ENCODE data around the gene TOMM40. TPM values are rescaled to one million over a fixed set of nuclear protein-coding genes. Genes with fewer than 3 reads are reported as not detected.
A peak's percentile ranks its signal among the peaks of the same experiment; 100 is the strongest.
"Not testable (repeated sequence)": the region's sequence is repeated elsewhere in the genome, so short reads cannot be mapped to it uniquely, and the experiment has no call there.

Gene TOMM40
- total RNA-seq, 1 donor from 2014 or later: 31.5 TPM

DNA sequence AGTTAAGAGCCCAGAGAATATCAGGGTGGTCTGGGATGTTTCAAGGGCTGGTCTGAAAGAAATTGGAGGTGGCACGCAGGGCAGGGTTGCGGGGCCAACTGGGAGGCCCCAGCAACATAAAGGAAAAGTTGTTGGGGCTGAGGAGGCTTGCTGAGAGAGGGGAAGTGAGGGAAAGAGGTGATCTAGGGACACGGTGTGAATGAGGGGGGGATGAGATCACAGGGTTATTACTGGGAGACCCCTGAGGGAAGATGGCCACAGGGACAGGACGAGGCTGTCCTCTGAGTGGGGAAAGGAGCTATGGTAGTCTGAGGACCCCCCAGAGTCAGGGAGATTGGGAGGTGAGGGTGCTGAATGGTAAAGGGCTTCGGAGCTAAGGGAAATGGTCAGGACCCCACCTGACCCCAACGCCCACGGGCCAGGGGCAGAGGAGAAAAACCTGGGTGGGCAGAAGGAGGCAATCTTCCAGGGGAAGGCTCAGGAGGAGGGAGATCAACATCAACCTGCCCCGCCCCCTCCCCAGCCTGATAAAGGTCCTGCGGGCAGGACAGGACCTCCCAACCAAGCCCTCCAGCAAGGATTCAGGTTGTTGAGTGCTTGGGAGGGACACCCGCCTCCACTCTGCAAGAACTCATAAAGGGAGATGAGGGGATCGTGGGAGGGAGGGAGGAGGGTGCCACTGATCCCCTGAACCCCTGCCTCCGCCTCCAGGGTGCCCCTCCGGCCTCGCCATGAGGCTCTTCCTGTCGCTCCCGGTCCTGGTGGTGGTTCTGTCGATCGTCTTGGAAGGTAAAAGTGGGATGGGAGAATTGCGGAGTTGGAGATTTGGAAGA, 35.4 kb downstream of the TOMM40 start:
- not testable (repeated sequence) for DNase-seq (ENCODE audit: low read depth in 2 of 2)

DNA sequence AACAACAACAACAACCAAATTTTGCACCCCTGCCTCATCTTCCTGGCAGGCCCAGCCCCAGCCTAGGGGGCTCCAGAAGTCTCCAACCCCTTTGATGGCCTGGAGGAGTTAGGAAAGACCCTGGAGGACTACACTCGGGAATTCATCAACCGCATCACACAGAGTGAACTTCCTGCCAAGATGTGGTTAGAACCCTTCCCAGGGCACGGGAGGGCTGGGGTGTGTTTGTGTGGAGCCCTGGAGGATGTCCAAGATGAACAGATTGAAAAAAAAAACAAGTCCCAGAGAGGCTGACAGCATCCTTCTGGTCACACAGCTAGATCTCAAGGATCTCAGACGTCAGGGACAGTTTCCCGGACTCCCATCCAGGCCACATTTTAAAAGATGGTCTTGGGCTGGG, 36.7 kb downstream of the TOMM40 start:
- DNase-seq (ENCODE audit: low read depth in 2 of 2): no peak

DNA sequence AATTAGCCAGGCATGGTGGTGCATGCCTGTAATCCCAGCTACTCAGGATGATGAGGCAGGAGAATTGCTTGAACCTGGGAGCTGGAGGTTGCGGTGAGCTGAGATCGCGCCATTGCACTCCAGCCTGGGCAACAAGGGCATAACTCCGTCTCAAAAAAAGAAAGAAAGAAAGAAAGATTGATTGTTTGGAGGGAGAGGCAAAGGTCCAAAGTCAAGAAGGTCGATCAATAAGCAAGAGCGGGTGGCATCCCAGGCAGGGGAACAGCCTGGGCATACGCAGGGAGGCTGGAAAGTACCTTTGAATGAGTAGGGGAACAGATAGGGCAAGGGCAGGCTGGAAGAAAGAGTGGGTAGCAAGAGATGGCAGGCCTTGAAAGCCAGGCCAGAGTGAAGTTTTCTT, 39.0 kb downstream of the TOMM40 start:
- DNase-seq (ENCODE audit: low read depth in 2 of 2): no peak

DNA sequence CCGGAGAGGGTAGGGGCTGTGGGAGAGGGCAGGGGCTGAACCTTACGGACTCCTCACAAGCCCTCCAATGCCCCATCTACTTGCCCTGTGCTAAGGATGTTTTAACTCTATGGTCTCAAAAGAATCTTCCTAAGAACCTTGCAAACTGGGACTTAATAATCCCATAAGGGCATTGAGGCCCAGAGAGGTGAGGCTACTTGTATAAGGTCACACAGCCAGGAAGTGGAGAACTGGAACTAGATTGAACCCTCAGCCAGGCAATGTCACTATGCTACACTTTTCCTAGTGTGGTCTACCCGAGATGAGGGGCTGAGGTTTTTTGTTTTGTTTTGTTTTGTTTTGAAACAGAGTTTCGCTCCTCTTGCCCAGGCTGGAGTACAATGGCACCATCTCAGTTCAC, 40.5 kb downstream of the TOMM40 start:
- DNase-seq (ENCODE audit: low read depth in 2 of 2): no peak

DNA sequence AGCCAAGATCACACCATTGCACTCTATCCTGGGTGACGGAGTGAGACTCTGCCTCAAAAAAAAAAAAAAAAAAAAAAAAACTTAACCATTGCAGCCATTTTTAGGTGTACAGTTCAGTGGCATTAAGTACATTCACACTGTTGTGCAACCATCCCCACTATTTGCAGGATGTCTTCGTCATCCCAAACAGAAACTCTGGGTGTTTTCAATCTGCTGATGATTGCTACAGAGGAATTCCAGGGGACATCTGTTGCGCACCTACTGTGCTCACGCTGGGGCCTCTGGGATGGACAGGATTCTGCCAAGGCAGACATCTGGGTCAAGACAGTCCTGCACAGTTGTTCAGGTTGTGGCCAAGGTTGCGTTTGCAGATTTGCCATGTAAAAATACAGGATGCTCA, 48.6 kb downstream of the TOMM40 start:
- DNase-seq (ENCODE audit: low read depth in 2 of 2): no peak

DNA sequence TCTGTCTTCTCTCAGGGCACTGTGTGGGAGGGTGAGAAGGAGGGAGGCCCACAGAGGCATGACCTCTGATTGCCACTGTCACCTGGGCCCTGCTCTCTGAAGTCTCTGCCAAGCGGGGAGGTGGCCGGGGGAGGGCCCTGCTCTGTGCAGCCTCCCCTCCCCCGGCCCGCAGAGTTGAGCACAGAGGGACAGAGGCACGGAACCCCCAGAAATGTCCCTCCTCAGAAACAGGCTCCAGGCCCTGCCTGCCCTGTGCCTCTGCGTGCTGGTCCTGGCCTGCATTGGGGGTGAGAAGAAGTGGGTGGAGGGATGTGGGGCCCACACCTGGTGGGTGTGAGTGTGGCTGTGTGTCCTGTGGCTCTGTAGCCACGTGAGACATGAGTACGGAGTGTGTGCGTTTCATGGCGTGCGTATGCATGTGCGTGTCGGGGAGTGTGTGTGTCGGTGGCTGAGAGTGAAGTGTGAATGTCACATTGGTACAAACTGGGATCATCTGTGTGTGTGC, 51.1 kb downstream of the TOMM40 start, which contains the start of gene APOC4:
Gene APOC4, plus strand, starts transcription at position 171 of the 505 bp plus-strand sequence. Its CDS starts 41 bp downstream, at position 212.
- no peak for DNase-seq (ENCODE audit: low read depth in 2 of 2)

DNA sequence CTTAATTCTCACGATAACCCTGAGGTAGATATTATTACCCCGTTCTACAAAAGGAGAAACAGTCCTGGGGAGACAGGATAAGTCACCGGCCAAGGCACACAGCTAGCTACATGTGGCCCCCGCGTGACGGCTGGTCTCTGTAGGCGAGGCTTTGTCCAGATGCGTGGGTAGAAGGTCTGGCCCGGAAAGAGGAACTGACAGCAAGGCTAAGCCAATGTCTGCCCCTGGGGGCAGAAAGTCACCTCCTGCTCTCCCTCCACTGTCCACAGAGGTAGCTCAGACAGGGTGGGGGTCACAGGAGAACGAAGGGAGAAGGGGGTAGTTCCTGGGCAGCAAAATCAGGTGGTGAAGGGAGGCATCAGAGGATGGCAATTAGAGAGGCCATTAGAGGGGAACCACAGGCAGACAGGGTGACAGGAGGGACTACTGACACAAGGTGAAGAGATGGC, 52.8 kb downstream of the TOMM40 start:
- peak in 1 of 2 donors; percentile 17 for DNase-seq (ENCODE audit: low read depth in 2 of 2)

DNA sequence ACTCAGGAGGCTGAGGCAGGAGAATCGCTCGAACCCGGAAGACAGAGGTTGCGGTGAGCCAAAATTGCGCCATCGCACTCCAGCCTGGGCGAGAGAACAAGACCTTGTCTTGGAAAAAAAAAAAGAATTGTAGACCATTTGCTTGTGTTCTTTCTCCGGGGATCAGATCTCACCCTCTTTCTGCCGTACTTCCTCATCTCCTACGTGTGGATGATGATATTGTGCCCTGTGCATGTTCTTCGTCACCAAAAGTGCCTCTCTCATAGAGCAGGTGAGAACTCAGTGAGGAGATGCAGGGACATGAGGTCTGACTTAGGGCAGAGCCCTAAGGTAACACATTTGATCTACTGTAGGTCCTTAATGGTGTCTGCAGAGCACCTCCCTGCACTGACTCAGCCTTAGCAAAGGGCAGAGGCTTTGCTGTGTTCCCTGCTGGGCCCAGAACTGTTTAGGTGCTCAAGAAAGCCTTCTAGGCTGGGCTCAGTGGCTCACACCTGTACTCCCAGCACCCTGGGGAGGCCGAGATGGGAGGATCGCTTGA, 56.1 kb downstream of the TOMM40 start:
- no peak for DNase-seq (ENCODE audit: low read depth in 2 of 2)

DNA sequence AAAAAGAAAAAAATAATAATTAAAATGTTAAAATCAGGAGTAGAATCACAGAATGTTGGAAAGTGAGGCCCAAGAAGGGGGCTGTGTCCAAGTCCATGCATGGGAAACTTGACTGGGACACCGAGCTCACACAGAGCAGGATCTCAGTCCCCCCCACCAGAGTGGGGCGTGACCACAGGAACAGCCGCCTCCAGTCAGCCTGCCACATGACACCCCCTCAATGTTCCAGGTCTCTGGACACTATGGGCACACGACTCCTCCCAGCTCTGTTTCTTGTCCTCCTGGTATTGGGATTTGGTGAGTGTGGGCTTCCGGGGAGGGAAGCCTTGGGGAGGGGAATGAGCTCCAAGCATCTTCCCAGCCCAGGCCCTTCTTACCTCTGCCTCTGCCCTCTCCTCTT, 57.2 kb downstream of the TOMM40 start:
- no peak for DNase-seq (ENCODE audit: low read depth in 2 of 2)

DNA sequence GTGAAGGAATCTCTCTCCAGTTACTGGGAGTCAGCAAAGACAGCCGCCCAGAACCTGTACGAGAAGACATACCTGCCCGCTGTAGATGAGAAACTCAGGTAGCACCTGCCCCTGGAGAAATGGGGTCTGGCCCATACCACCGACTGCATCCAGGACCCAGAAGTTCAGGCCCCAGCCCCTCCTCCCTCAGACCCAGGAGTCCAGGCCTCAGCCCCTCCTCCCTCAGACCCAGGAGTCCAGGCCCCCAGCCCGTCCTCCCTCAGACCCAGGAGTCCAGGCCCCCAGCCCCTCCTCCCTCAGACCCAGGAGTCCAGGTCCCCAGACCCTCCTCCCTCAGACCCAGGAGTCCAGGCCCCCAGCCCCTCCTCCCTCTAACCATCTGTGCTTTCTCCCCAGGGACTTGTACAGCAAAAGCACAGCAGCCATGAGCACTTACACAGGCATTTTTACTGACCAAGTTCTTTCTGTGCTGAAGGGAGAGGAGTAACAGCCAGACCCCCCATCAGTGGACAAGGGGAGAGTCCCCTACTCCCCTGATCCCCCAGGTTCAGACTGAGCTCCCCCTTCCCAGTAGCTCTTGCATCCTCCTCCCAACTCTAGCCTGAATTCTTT, 57.8 kb downstream of the TOMM40 start:
- no peak for DNase-seq (ENCODE audit: low read depth in 2 of 2)

DNA sequence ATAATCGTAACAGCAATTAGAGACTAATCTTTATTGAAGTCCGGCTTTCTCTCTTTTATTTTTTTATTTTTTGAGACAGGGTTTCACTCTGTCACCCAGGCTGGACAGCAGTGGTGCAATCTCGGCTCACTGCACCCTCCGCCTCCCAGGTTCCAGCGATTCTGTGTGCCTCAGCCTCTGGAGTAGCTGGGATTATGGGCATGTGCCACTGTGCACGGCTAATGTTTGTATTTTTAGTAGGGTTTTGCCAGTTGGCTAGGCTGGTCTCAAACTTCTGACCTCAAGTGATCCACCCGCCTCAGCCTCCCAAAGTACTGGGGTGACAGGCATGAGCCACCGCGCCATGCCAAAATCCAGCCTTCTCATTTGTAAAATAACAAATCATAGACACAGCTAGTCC, 58.5 kb downstream of the TOMM40 start:
- DNase-seq (ENCODE audit: low read depth in 2 of 2): no peak

DNA sequence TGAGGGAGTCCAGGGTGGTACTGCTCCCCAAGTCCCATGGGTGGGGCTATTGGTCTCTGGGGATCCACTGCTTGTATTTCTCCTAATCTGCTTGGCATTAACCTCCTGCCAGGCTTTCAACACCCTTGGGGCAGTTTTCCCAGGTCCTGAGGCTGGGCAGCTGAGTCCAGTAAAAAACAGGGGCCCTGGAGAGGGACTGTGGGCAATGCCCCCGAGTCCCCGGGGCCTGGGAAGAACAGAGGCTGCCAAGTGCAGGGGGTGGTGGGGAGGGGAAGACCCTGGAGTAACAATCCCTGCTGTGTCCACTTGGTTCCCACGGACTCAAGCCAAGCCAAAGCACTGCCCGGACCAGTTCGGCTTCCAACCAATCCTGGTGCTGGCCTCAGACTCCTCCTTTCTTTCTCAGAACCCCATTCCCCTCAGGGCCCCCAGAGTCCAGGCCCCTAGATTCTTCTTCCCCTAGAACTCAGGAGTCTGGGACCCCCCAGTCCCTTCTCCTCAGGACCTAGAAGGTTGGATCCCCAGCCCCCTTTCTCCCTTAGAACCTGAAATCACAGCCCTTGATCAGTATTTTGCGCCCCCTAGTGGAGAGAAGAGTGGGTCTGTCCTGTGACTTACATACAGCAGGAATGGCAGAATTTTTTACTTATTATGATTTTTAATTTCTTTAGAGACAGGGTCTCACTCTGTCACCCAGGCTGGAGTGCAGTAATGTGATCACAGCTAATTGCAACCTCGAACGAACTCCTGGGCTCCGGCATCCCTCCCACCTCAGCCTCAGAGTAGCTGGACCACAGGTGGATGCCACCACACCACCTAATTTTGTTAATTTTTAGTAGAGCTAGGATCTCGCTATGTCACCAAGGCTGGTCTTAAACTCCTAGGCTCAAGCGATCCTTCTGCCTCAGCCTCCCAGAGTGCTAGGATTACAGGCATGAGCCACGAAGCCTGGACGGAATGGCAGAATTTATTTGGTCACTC, 60.4 kb downstream of the TOMM40 start:
- peak; percentile 83 to 89 for DNase-seq (ENCODE audit: low read depth in 2 of 2)

Other genes starting within 250 kb of the TOMM40 start
- gene PVR, start 247.3 kb upstream of the TOMM40 start, total RNA-seq: 54.9 and 69.4 TPM in 2 replicates
- 0.44 and 1.2 TPM in 2 replicates for gene CEACAM19, start 219.8 kb upstream of the TOMM40 start, total RNA-seq
- gene CEACAM16, start 192.1 kb upstream of the TOMM40 start, total RNA-seq: under 0.01 TPM in 1 of 2 replicates, not detected in the other
- 0.99 and 2.0 TPM in 2 replicates for gene BCL3, start 142.5 kb upstream of the TOMM40 start, total RNA-seq
- not detected in 2 replicates for gene CBLC, start 113.4 kb upstream of the TOMM40 start, total RNA-seq
- 11.8 and 34.3 TPM in 2 replicates for gene BCAM, start 82.2 kb upstream of the TOMM40 start, total RNA-seq
- gene NECTIN2, start 45.0 kb upstream of the TOMM40 start, total RNA-seq: 85.4 and 118 TPM in 2 replicates
- gene APOE, start 14.5 kb downstream of the TOMM40 start, total RNA-seq: 1.3 and 2.4 TPM in 2 replicates
- gene APOC1, start 23.4 kb downstream of the TOMM40 start, total RNA-seq: 0.60 and 1.3 TPM in 2 replicates
- gene APOC4, start 51.0 kb downstream of the TOMM40 start, total RNA-seq: not detected in 2 replicates
- gene APOC2, start 54.8 kb downstream of the TOMM40 start, total RNA-seq: not detected in 2 replicates
- 29.2 and 46.6 TPM in 2 replicates for gene CLPTM1, start 64.1 kb downstream of the TOMM40 start, total RNA-seq
- gene RELB, start 110.2 kb downstream of the TOMM40 start, total RNA-seq: 8.1 and 11.1 TPM in 2 replicates
- gene CLASRP, start 147.8 kb downstream of the TOMM40 start, total RNA-seq: 5.9 and 9.1 TPM in 2 replicates
- gene ZNF296, start 185.2 kb downstream of the TOMM40 start, total RNA-seq: under 0.01 TPM in 2 replicates
- gene GEMIN7, start 188.0 kb downstream of the TOMM40 start, total RNA-seq: 15.5 and 17.0 TPM in 2 replicates
- 16.3 and 24.0 TPM in 2 replicates for gene PPP1R37, start 201.9 kb downstream of the TOMM40 start, total RNA-seq

Measured in lung microvascular endothelial cell (primary cell).